CD4-positive, alpha-beta T cell (primary cell): ENCODE measurements around the gene ACTN4. TPM values are rescaled to one million over a fixed set of nuclear protein-coding genes. Genes with fewer than 3 reads are reported as not detected.

Experiments
- ATAC-seq: fragments of 200-7000 bp; cut with Tn5 transposase; one replicate; pipeline ENCODE4 v1.10.0; 2022; ENCODE audit warnings: mild to moderate bottlenecking; ENCODE audit not compliant: poor library complexity
- CTCF ChIA-PET: fragments of 350-600 bp; sonication (Branson Sonifier 250); formaldehyde crosslinking; loops from one replicate; lab custom pipeline; 2021; ENCODE audit warnings: antibody characterized with exemption, inconsistent platforms; lab: Charles Lee
- POLR2A ChIA-PET: fragments of 350-600 bp; sonication (Branson Sonifier 250); formaldehyde crosslinking; loops from one replicate; lab custom pipeline; 2021; ENCODE audit warnings: antibody characterized with exemption, inconsistent platforms; lab: Charles Lee
- DNase-seq, 14 experiments: peaks; one replicate each; pipeline ENCODE4 v3.0.0-alpha.2; 2013 to 2020; ENCODE audit warnings: mixed read lengths in 2 of 14
- H3K27ac ChIP-seq, 2 donors: one replicate each; pipeline versions ENCODE4 v1.5.1 to v1.7.0; 2013; ENCODE audit warnings: low read length in 2 of 2, low read depth in 1 of 2, mild to moderate bottlenecking in 1 of 2
- H3K27me3 ChIP-seq, 2 experiments: 1 replicate in 1 of 2; 2 replicates in 1 of 2; pipeline versions ENCODE4 v1.6.1 to v1.7.0; 2013; ENCODE audit warnings: low read length in 2 of 2, control low read depth in 1 of 2, mild to moderate bottlenecking in 1 of 2, moderate library complexity in 1 of 2; ENCODE audit not compliant: insufficient read depth in 2 of 2, control insufficient read depth in 1 of 2
- H3K36me3 ChIP-seq: one replicate; pipeline ENCODE4 v1.6.1; 2013; ENCODE audit warnings: low read length, control low read depth; ENCODE audit not compliant: insufficient read depth
- H3K4me1 ChIP-seq: one replicate; pipeline ENCODE4 v1.6.1; 2013; ENCODE audit warnings: low read length, control low read depth; ENCODE audit not compliant: insufficient read depth
- H3K4me3 ChIP-seq: one replicate; pipeline ENCODE4 v1.5.1; 2013; ENCODE audit warnings: mild to moderate bottlenecking, low read length, moderate library complexity
- H3K9me3 ChIP-seq, 2 experiments: 1 replicate in 1 of 2; 2 replicates in 1 of 2; pipeline versions ENCODE4 v1.6.1 to v1.7.0; 2013; ENCODE audit warnings: low read length in 2 of 2, mild to moderate bottlenecking in 2 of 2, control low read depth in 1 of 2, moderate library complexity in 1 of 2; ENCODE audit not compliant: control insufficient read depth in 1 of 2, insufficient read depth in 1 of 2
- H3K27ac Mint-ChIP-seq: one replicate; pipeline ENCODE4 v1.8.0; 2020; ENCODE audit warnings: mixed read lengths
- H3K27me3 Mint-ChIP-seq: one replicate; pipeline ENCODE4 v1.8.0; 2021; ENCODE audit warnings: mixed read lengths
- H3K36me3 Mint-ChIP-seq: one replicate; pipeline ENCODE4 v1.8.0; 2021; ENCODE audit warnings: low read depth, mixed read lengths
- H3K4me1 Mint-ChIP-seq: one replicate; pipeline ENCODE4 v1.8.0; 2021; ENCODE audit warnings: low read depth, mixed read lengths
- H3K4me3 Mint-ChIP-seq: one replicate; pipeline ENCODE4 v1.8.0; 2020; ENCODE audit warnings: mild to moderate bottlenecking, mixed read lengths
- H3K9me3 Mint-ChIP-seq: one replicate; pipeline ENCODE4 v1.8.0; 2020; ENCODE audit warnings: mixed read lengths
- CTCF ChIP-seq: fragments of 200-600 bp; IDR thresholded peaks from one replicate; pipeline ENCODE4 v1.8.0; 2022; ENCODE audit warnings: antibody characterized with exemption, mild to moderate bottlenecking
- intact Hi-C, 2 experiments: fragments of 100-400 bp; cut with DNase I in 1 of 2; cut with micrococcal nuclease in 1 of 2; formaldehyde crosslinking; loops; one replicate each; pipeline versions ENCODE4 v1.15.1 to v1.9.0; 2023 to 2025; cut with DNase I, micrococcal nuclease
- total RNA-seq, 174 experiments: library from RNA in 2 of 174; stranded (reverse) in 2 of 174; gene quantifications; one replicate each; pipeline ENCODE4 v1.2.3 and lab custom pipeline; 2021 to 2026

ACTN4 gene
- total RNA-seq, 2 experiments from 2014 or later: 70.3 to 84.0 TPM

DNA sequence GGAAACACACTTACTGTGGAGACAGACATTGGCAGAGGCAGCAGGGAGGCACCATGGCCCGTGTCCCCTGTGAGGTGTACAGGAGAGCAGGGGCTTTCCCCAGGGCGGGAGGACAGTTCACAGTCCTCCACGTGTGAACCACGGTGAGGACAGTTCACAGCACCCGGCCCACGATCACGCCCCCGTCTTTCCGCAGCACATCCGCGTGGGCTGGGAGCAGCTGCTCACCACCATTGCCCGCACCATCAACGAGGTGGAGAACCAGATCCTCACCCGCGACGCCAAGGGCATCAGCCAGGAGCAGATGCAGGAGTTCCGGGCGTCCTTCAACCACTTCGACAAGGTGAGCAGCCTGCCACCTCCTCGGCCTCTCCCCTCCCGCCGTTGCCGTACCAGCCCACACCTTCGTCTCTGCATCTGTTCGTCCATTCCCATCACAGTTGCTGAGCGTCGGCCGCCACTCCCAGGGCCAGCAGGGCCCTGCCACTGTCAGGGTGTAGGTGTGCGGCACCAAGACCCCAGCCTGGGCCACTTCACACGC is 79.4 kb downstream of the ACTN4 start:
- Histone ChIP-seq H3K9me3 (no peaks in the 10 kb centered on the region), H3K4me3 (no peak overlapping the region), H3K4me1 (peaks cover 17% of the 10 kb centered on the region), H3K36me3 (peaks cover 70% of the 10 kb centered on the region), H3K27ac (peak overlapping the region in 1 of 2 donors; percentile 15), H3K27me3 (no peaks in the 10 kb centered on the region)
- no peak overlapping the region for H3K27ac Mint-ChIP-seq
- ChIA-PET POLR2A (no interaction called here), CTCF (interaction anchor here (1.2 kb wide), 1 partner anchor 43 kb away, joined by 3 read pairs; no protein-coding TSS in a partner anchor)
- peaks cover 32% of the 10 kb centered on the region for H3K36me3 Mint-ChIP-seq
- no peak for TF ChIP-seq CTCF
- peaks cover 4% of the 10 kb centered on the region for H3K4me1 Mint-ChIP-seq
- intact Hi-C loops: no loop called here
- ATAC-seq: no peak
- no peaks in the 10 kb centered on the region for H3K27me3 Mint-ChIP-seq
- no peak overlapping the region for H3K4me3 Mint-ChIP-seq
- DNase-seq: peak in 3 of 14 experiments; percentile 32 to 64 (median 45)
- H3K9me3 Mint-ChIP-seq: no peaks in the 10 kb centered on the region

GRCh38 chr19:38727306-38727867 is 79.9 kb downstream of the ACTN4 start:
- H3K4me1 ChIP-seq: peaks cover 17% of the 10 kb centered on the region
- H3K27ac ChIP-seq: no peak overlapping the region
- intact Hi-C loops: no loop called here
- POLR2A ChIA-PET: no interaction called here
- peaks cover 4% of the 10 kb centered on the region for H3K4me1 Mint-ChIP-seq
- H3K4me3 Mint-ChIP-seq: no peak overlapping the region
- TF ChIP-seq CTCF: no peak
- CTCF ChIA-PET: interaction anchor here (0.6 to 1.2 kb wide), 2 partner anchors 42 to 93 kb away, joined by 3 read pairs; no protein-coding TSS in a partner anchor
- no peak for DNase-seq
- peaks cover 27% of the 10 kb centered on the region for H3K36me3 Mint-ChIP-seq
- no peak for ATAC-seq
- no peaks in the 10 kb centered on the region for H3K27me3 Mint-ChIP-seq
- H3K36me3 ChIP-seq: peaks cover 65% of the 10 kb centered on the region
- no peak overlapping the region for H3K27ac Mint-ChIP-seq
- no peaks in the 10 kb centered on the region for H3K9me3 ChIP-seq
- no peaks in the 10 kb centered on the region for H3K27me3 ChIP-seq
- H3K9me3 Mint-ChIP-seq: no peaks in the 10 kb centered on the region
- no peak overlapping the region for H3K4me3 ChIP-seq

DNA sequence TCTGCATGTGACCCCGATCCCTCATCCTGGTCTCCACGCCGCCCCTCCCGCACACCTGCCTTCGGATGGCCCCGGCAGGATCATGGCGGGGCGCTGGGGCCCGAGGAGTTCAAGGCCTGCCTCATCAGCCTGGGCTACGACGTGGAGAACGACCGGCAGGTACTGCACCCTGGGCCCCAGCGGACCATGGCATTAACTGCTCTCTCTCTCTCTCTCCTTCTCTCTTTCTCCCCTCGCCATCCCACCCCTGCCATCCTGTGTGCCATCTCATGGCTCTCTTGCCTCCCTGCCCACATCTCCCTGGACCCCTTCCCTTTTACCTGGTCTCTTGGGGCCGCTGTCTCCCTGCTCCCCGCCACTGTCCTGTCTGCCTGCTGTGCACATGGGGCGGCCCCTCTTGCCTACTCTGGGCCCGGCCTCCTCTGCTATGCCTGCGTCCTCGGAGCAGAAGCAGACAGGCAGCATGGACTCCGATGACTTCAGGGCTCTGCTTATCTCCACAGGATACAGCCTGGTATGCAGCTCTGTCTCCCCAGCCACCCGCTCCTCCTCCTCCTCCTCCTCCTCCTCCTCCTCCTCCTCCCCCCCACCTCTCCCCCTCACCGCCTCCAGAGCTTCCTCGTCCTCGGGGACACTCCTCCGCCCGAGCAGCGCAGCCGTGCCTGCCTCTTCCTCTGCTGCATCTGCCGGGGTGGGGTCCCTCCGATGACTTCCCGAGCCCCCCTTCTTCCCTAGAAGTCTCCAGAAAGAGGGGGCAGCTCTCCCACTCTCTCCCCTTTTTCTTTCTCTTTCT is 80.6 kb downstream of the ACTN4 start:
- Mint-ChIP-seq H3K4me3 (no peak overlapping the region), H3K36me3 (peaks cover 26% of the 10 kb centered on the region), H3K27ac (no peak overlapping the region), H3K9me3 (no peaks in the 10 kb centered on the region), H3K4me1 (peaks cover 4% of the 10 kb centered on the region), H3K27me3 (no peaks in the 10 kb centered on the region)
- H3K9me3 ChIP-seq: no peaks in the 10 kb centered on the region
- H3K4me1 ChIP-seq: peaks cover 22% of the 10 kb centered on the region
- CTCF ChIA-PET: interaction anchor here (0.6 to 0.7 kb wide), 2 partner anchors 93 to 160 kb away, joined by 3 read pairs; no protein-coding TSS in a partner anchor
- peaks cover 58% of the 10 kb centered on the region for H3K36me3 ChIP-seq
- DNase-seq: no peak
- H3K27ac ChIP-seq: no peak overlapping the region
- no peak for TF ChIP-seq CTCF
- no peak overlapping the region for H3K4me3 ChIP-seq
- intact Hi-C loops: loop anchor here in 1 of 2 experiments (2.0 kb wide), 1 partner anchor 203 kb away; the partner anchor contains the start of genes MRPS12 and SARS2
- ATAC-seq: no peak
- POLR2A ChIA-PET: no interaction called here
- H3K27me3 ChIP-seq: no peaks in the 10 kb centered on the region
